Raji (cell line): Measurements from ENCODE around the gene BCKDHA.

Experiments
- POLR2A ChIP-seq: IDR thresholded peaks from 2 replicates; pipeline ENCODE4 v1.6.1; 2011; ENCODE audit warnings: low read depth, low read length, control low read depth; ENCODE audit not compliant: insufficient read depth

The BCKDHA gene

GRCh38 chr19:41442473-41443355, 45.1 kb downstream of the BCKDHA start, which contains the start of gene ERICH4:
Gene ERICH4, plus strand, starts transcription at chr19:41443156. Its CDS starts 14 bp downstream, at chr19:41443170.
- TF ChIP-seq POLR2A = no peak

GRCh38 chr19:41443813-41444455, 46.3 kb downstream of the BCKDHA start:
- TF ChIP-seq POLR2A = no peak

- no peak for TF ChIP-seq POLR2A
These were observed 48.0 kb downstream of the BCKDHA start for GRCh38 chr19:41445575-41445974.

GRCh38 chr19:41447732-41448332, 50.2 kb downstream of the BCKDHA start:
- no peak for TF ChIP-seq POLR2A

GRCh38 chr19:41449079-41449864, 51.7 kb downstream of the BCKDHA start:
- no peak for TF ChIP-seq POLR2A

GRCh38 chr19:41449865-41450178, 52.2 kb downstream of the BCKDHA start:
- no peak for TF ChIP-seq POLR2A

- TF ChIP-seq POLR2A = no peak
These were observed 55.1 kb downstream of the BCKDHA start for GRCh38 chr19:41452584-41453275.

GRCh38 chr19:41455936-41456335, 58.3 kb downstream of the BCKDHA start:
- TF ChIP-seq POLR2A = no peak

- no peak for TF ChIP-seq POLR2A
These were observed 58.8 kb downstream of the BCKDHA start for GRCh38 chr19:41456342-41456918.

- no peak for TF ChIP-seq POLR2A
These were observed 59.6 kb downstream of the BCKDHA start for GRCh38 chr19:41457241-41457640.

- TF ChIP-seq POLR2A = no peak
These were observed 64.9 kb downstream of the BCKDHA start for GRCh38 chr19:41462497-41462896.
